Embryonic facial prominence (tissue), 1 donor: ENCODE measurements around the gene TRERF1.

ENCODE experiments used
- DNase-seq: peaks from one replicate; pipeline ENCODE4 v3.0.0-alpha.2; 2016; ENCODE audit errors: extremely low spot score

The TRERF1 gene

GRCh38 chr6:42190554-42191183 lies 261.1 kb downstream of the TRERF1 start:
- no peak for DNase-seq

GRCh38 chr6:42188406-42188805 lies 263.3 kb downstream of the TRERF1 start:
- no peak for DNase-seq

GRCh38 chr6:42185597-42185996 lies 266.1 kb downstream of the TRERF1 start:
- no peak for DNase-seq

- DNase-seq, result no peak
These were observed 267.3 kb downstream of the TRERF1 start for GRCh38 chr6:42184475-42184874.

- no peak for DNase-seq
These were observed 269.6 kb downstream of the TRERF1 start for GRCh38 chr6:42182101-42182500.

- DNase-seq, result no peak
These were observed 271.8 kb downstream of the TRERF1 start for GRCh38 chr6:42179945-42180313.

- DNase-seq, result no peak
These were observed 272.3 kb downstream of the TRERF1 start for GRCh38 chr6:42179261-42179944.

- DNase-seq, result no peak
These were observed 274.0 kb downstream of the TRERF1 start for GRCh38 chr6:42177514-42178364.

- no peak for DNase-seq
These were observed 274.7 kb downstream of the TRERF1 start for GRCh38 chr6:42176981-42177380.

- no peak for DNase-seq
These were observed 275.9 kb downstream of the TRERF1 start for GRCh38 chr6:42175860-42176259.
